Measurements from ENCODE around the gene AKT1S1. TPM values are rescaled to one million over a fixed set of nuclear protein-coding genes. Genes with fewer than 3 reads are reported as not detected.
A peak's percentile ranks its signal among the peaks of the same experiment; 100 is the strongest.

AKT1S1 gene
- total RNA-seq, 2 experiments from 2014 or later, result 15.1 to 15.8 TPM

GRCh38 chr19:49924004-49924880 is 47.1 kb upstream of the AKT1S1 start:
- H3K27ac Mint-ChIP-seq, result no peak overlapping the region
- Histone ChIP-seq H3K27me3 (ENCODE audit: control insufficient read depth in 1 of 2, insufficient read depth in 2 of 2, low read length in 2 of 2) (no peaks in the 10 kb centered on the region), H3K27ac (ENCODE audit: low read depth in 1 of 2, low read length in 2 of 2) (no peak overlapping the region), H3K36me3 (ENCODE audit: insufficient read depth, low read length) (peaks cover 64% of the 10 kb centered on the region), H3K4me1 (ENCODE audit: insufficient read depth, low read length) (peaks cover 73% of the 10 kb centered on the region), H3K4me3 (ENCODE audit: low read length) (no peak overlapping the region), H3K9me3 (ENCODE audit: control insufficient read depth in 1 of 2, insufficient read depth in 1 of 2, low read length in 2 of 2) (no peaks in the 10 kb centered on the region)
- H3K4me3 Mint-ChIP-seq, result no peak overlapping the region
- H3K9me3 Mint-ChIP-seq, result no peaks in the 10 kb centered on the region
- ATAC-seq (ENCODE audit: poor library complexity) (no peak), DNase-seq (peak in 1 of 14 experiments; percentile 18)
- POLR2A ChIA-PET, result no interaction called here
- H3K27me3 Mint-ChIP-seq, result peaks cover under 1% of the 10 kb centered on the region
- TF ChIP-seq, protein P1, sequence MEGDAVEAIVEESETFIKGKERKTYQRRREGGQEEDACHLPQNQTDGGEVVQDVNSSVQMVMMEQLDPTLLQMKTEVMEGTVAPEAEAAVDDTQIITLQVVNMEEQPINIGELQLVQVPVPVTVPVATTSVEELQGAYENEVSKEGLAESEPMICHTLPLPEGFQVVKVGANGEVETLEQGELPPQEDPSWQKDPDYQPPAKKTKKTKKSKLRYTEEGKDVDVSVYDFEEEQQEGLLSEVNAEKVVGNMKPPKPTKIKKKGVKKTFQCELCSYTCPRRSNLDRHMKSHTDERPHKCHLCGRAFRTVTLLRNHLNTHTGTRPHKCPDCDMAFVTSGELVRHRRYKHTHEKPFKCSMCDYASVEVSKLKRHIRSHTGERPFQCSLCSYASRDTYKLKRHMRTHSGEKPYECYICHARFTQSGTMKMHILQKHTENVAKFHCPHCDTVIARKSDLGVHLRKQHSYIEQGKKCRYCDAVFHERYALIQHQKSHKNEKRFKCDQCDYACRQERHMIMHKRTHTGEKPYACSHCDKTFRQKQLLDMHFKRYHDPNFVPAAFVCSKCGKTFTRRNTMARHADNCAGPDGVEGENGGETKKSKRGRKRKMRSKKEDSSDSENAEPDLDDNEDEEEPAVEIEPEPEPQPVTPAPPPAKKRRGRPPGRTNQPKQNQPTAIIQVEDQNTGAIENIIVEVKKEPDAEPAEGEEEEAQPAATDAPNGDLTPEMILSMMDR (IDR thresholded peaks at IDR 0.05), result no peak
- intact Hi-C loops (cut with DNase I, micrococcal nuclease), result no loop called here
- peaks cover 68% of the 10 kb centered on the region for H3K36me3 Mint-ChIP-seq (ENCODE audit: low read depth)
- H3K4me1 Mint-ChIP-seq (ENCODE audit: low read depth), result peaks cover 26% of the 10 kb centered on the region
- CTCF ChIA-PET, result no interaction called here

- Mint-ChIP-seq H3K9me3 (no peaks in the 10 kb centered on the region), H3K36me3 (ENCODE audit: low read depth) (peaks cover 63% of the 10 kb centered on the region), H3K4me1 (ENCODE audit: low read depth) (peaks cover 20% of the 10 kb centered on the region), H3K27ac (no peak overlapping the region), H3K27me3 (no peaks in the 10 kb centered on the region), H3K4me3 (no peak overlapping the region)
- H3K9me3 ChIP-seq (ENCODE audit: control insufficient read depth in 1 of 2, insufficient read depth in 1 of 2, low read length in 2 of 2), result no peaks in the 10 kb centered on the region
- peaks cover 67% of the 10 kb centered on the region for H3K36me3 ChIP-seq (ENCODE audit: insufficient read depth, low read length)
- intact Hi-C loops (cut with DNase I, micrococcal nuclease), result no loop called here
- ChIA-PET CTCF (no interaction called here), POLR2A (no interaction called here)
- no peaks in the 10 kb centered on the region for H3K27me3 ChIP-seq (ENCODE audit: control insufficient read depth in 1 of 2, insufficient read depth in 2 of 2, low read length in 2 of 2)
- ATAC-seq (ENCODE audit: poor library complexity) (no peak), DNase-seq (peak in 2 of 14 experiments; percentile 36 to 49)
- TF ChIP-seq, protein P1 (IDR thresholded peaks at IDR 0.05), result no peak
- H3K4me3 ChIP-seq (ENCODE audit: low read length), result no peak overlapping the region
- H3K4me1 ChIP-seq (ENCODE audit: insufficient read depth, low read length), result peaks cover 68% of the 10 kb centered on the region
- H3K27ac ChIP-seq (ENCODE audit: low read depth in 1 of 2, low read length in 2 of 2), result no peak overlapping the region
These were observed 46.2 kb upstream of the AKT1S1 start for GRCh38 chr19:49923055-49924003.

GRCh38 chr19:49921871-49922795 is 45.0 kb upstream of the AKT1S1 start:
- DNase-seq, result peak in 1 of 14 experiments; percentile 52
- no peak for ATAC-seq (ENCODE audit: poor library complexity)
- no peak overlapping the region for H3K4me3 Mint-ChIP-seq
- Histone ChIP-seq H3K4me3 (ENCODE audit: low read length) (no peak overlapping the region), H3K36me3 (ENCODE audit: insufficient read depth, low read length) (peaks cover 71% of the 10 kb centered on the region), H3K9me3 (ENCODE audit: control insufficient read depth in 1 of 2, insufficient read depth in 1 of 2, low read length in 2 of 2) (no peaks in the 10 kb centered on the region), H3K27me3 (ENCODE audit: control insufficient read depth in 1 of 2, insufficient read depth in 2 of 2, low read length in 2 of 2) (no peaks in the 10 kb centered on the region), H3K4me1 (ENCODE audit: insufficient read depth, low read length) (peaks cover 57% of the 10 kb centered on the region), H3K27ac (ENCODE audit: low read depth in 1 of 2, low read length in 2 of 2) (no peak overlapping the region)
- H3K27me3 Mint-ChIP-seq, result no peaks in the 10 kb centered on the region
- intact Hi-C loops (cut with DNase I, micrococcal nuclease), result no loop called here
- H3K9me3 Mint-ChIP-seq, result no peaks in the 10 kb centered on the region
- TF ChIP-seq, protein P1 (IDR thresholded peaks at IDR 0.05), result no peak
- H3K36me3 Mint-ChIP-seq (ENCODE audit: low read depth), result peaks cover 60% of the 10 kb centered on the region
- H3K4me1 Mint-ChIP-seq (ENCODE audit: low read depth), result peaks cover 14% of the 10 kb centered on the region
- ChIA-PET POLR2A (no interaction called here), CTCF (no interaction called here)
- peak overlapping the region; percentile 36 for H3K27ac Mint-ChIP-seq
